ENCODE measurements around the gene RASL12. TPM values are rescaled to one million over a fixed set of nuclear protein-coding genes. Genes with fewer than 3 reads are reported as not detected.
A peak's percentile ranks its signal among the peaks of the same experiment; 100 is the strongest.

Gene RASL12
- total RNA-seq, 8 experiments from 2014 or later: 0.05 to 0.73 (median 0.15) TPM; not detected in 3

GRCh38 chr15:65087873-65088642, 20.3 kb upstream of the RASL12 start:
- Histone ChIP-seq H3K4me3 (no peak overlapping the region), H3K27ac (no peak overlapping the region), H3K4me1 (replicated peaks in 1 of 2) (peaks cover 15% of the 10 kb centered on the region in 2 donors)
- WGBS, 10 experiments: 33 to 91% (median 76%) methylated on average over 2 to 7 of the region's 13 CpGs; no CpG with 5 or more reads in 4 of the 10 experiments
- in situ Hi-C loops (cut with MboI; ENCODE audit: low pct_unique_long_range_greater_than_20kb in 2 of 9, low sequenced_read_pairs in 9 of 9, unreplicated experiment in 9 of 9): no loop called here
- ATAC-seq (replicated peaks in 6 of 8): no peak

- Histone ChIP-seq H3K27ac (no peak overlapping the region), H3K4me1 (replicated peaks in 1 of 2) (peaks cover 21 to 22% of the 10 kb centered on the region in 2 donors), H3K4me3 (no peak overlapping the region)
- WGBS, 10 experiments: 75 to 100% (median 90%) methylated on average over 1 of the region's 3 CpGs; no CpG with 5 or more reads in 6 of the 10 experiments
- ATAC-seq (replicated peaks in 6 of 8): no peak
- in situ Hi-C loops (cut with MboI; ENCODE audit: low pct_unique_long_range_greater_than_20kb in 2 of 9, low sequenced_read_pairs in 9 of 9, unreplicated experiment in 9 of 9): no loop called here
Measured at GRCh38 chr15:65087411-65087810, 19.6 kb upstream of the RASL12 start.

- peaks cover 25 to 28% of the 10 kb centered on the region in 2 donors for H3K4me1 ChIP-seq (replicated peaks in 1 of 2)
- in situ Hi-C loops (cut with MboI; ENCODE audit: low pct_unique_long_range_greater_than_20kb in 2 of 9, low sequenced_read_pairs in 9 of 9, unreplicated experiment in 9 of 9): no loop called here
- WGBS, 10 experiments: 78 to 100% (median 100%) methylated on average over 1 to 3 of the region's 6 CpGs; no CpG with 5 or more reads in 5 of the 10 experiments
- ATAC-seq (replicated peaks in 6 of 8): peak in 5 of 8 experiments; percentile 9 to 57 (median 11)
- no peak overlapping the region for H3K4me3 ChIP-seq
- H3K27ac ChIP-seq: no peak overlapping the region
Measured at GRCh38 chr15:65086680-65087111, 18.9 kb upstream of the RASL12 start.

GRCh38 chr15:65085990-65086679, 18.3 kb upstream of the RASL12 start:
- H3K4me3 ChIP-seq: no peak overlapping the region
- H3K27ac ChIP-seq: no peak overlapping the region
- in situ Hi-C loops (cut with MboI; ENCODE audit: low pct_unique_long_range_greater_than_20kb in 2 of 9, low sequenced_read_pairs in 9 of 9, unreplicated experiment in 9 of 9): no loop called here
- H3K4me1 ChIP-seq (replicated peaks in 1 of 2): peaks cover 25 to 32% of the 10 kb centered on the region in 2 donors
- ATAC-seq (replicated peaks in 6 of 8): peak in 4 of 8 experiments; percentile 13 to 62 (median 50)
- 0 to 100% (median 90%) methylated on average over 1 to 3 of the region's 6 CpGs; no CpG with 5 or more reads in 3 of the 10 experiments for WGBS, 10 experiments

GRCh38 chr15:65085207-65085753, 17.5 kb upstream of the RASL12 start:
- Histone ChIP-seq H3K27ac (no peak overlapping the region), H3K4me3 (no peak overlapping the region), H3K4me1 (replicated peaks in 1 of 2) (peaks cover 25 to 34% of the 10 kb centered on the region in 2 donors)
- in situ Hi-C loops (cut with MboI; ENCODE audit: low pct_unique_long_range_greater_than_20kb in 2 of 9, low sequenced_read_pairs in 9 of 9, unreplicated experiment in 9 of 9): no loop called here
- 54 to 100% (median 80%) methylated on average over 1 to 3 of the region's 8 CpGs; no CpG with 5 or more reads in 5 of the 10 experiments for WGBS, 10 experiments
- peak in 1 of 8 experiments; percentile 16 for ATAC-seq (replicated peaks in 6 of 8)

- Histone ChIP-seq H3K4me3 (no peak overlapping the region), H3K27ac (no peak overlapping the region), H3K4me1 (replicated peaks in 1 of 2) (peaks cover 25 to 34% of the 10 kb centered on the region in 2 donors)
- 60 to 100% (median 95%) methylated on average over 1 to 4 of the region's 7 CpGs; no CpG with 5 or more reads in 4 of the 10 experiments for WGBS, 10 experiments
- in situ Hi-C loops (cut with MboI; ENCODE audit: low pct_unique_long_range_greater_than_20kb in 2 of 9, low sequenced_read_pairs in 9 of 9, unreplicated experiment in 9 of 9): no loop called here
- ATAC-seq (replicated peaks in 6 of 8): no peak
Measured at GRCh38 chr15:65084500-65085206, 16.9 kb upstream of the RASL12 start.

GRCh38 chr15:65083262-65083701, 15.5 kb upstream of the RASL12 start:
- 0 to 83% (median 10%) methylated on average over 1 to 5 of the region's 7 CpGs; no CpG with 5 or more reads in 1 of the 10 experiments for WGBS, 10 experiments

GRCh38 chr15:65082303-65082953, 14.6 kb upstream of the RASL12 start:
- in situ Hi-C loops (cut with MboI; ENCODE audit: low pct_unique_long_range_greater_than_20kb in 2 of 9, low sequenced_read_pairs in 9 of 9, unreplicated experiment in 9 of 9): no loop called here

More at GRCh38 chr15:65083262-65083701, 15.5 kb upstream of the RASL12 start:
- in situ Hi-C loops (cut with MboI; ENCODE audit: low pct_unique_long_range_greater_than_20kb in 2 of 9, low sequenced_read_pairs in 9 of 9, unreplicated experiment in 9 of 9): no loop called here
- ATAC-seq (replicated peaks in 6 of 8): peak in 7 of 8 experiments; percentile 18 to 84 (median 80)
- Histone ChIP-seq H3K4me1 (replicated peaks in 1 of 2) (peaks cover 20 to 34% of the 10 kb centered on the region in 2 donors), H3K27ac (peak overlapping the region in 1 of 2 donors; percentile 0), H3K4me3 (no peak overlapping the region)

GRCh38 chr15:65081758-65082157, 14.0 kb upstream of the RASL12 start:
- no peak for ATAC-seq (replicated peaks in 6 of 8)
- Histone ChIP-seq H3K27ac (no peak overlapping the region), H3K4me1 (replicated peaks in 1 of 2) (peaks cover 20 to 34% of the 10 kb centered on the region in 2 donors), H3K4me3 (no peak overlapping the region)
- in situ Hi-C loops (cut with MboI; ENCODE audit: low pct_unique_long_range_greater_than_20kb in 2 of 9, low sequenced_read_pairs in 9 of 9, unreplicated experiment in 9 of 9): no loop called here
- WGBS, 10 experiments: 60 to 100% (median 81%) methylated on average over 1 to 2 of the region's 5 CpGs; no CpG with 5 or more reads in 4 of the 10 experiments

More at GRCh38 chr15:65082303-65082953, 14.6 kb upstream of the RASL12 start:
- no peak overlapping the region for H3K27ac ChIP-seq
- no peak overlapping the region for H3K4me3 ChIP-seq
- peaks cover 20 to 34% of the 10 kb centered on the region in 2 donors for H3K4me1 ChIP-seq (replicated peaks in 1 of 2)
- peak; percentile 17 to 73 (median 44) for ATAC-seq (replicated peaks in 6 of 8)
- WGBS, 10 experiments: 0 to 43% (median 12%) methylated on average over 1 to 5 of the region's 7 CpGs

- 20 to 100% (median 55%) methylated on average over 1 to 5 of the region's 6 CpGs; no CpG with 5 or more reads in 3 of the 10 experiments for WGBS, 10 experiments
- in situ Hi-C loops (cut with MboI; ENCODE audit: low pct_unique_long_range_greater_than_20kb in 2 of 9, low sequenced_read_pairs in 9 of 9, unreplicated experiment in 9 of 9): no loop called here
- H3K27ac ChIP-seq: no peak overlapping the region
- no peak overlapping the region for H3K4me3 ChIP-seq
- ATAC-seq (replicated peaks in 6 of 8): no peak
- peaks cover 20 to 31% of the 10 kb centered on the region in 2 donors for H3K4me1 ChIP-seq (replicated peaks in 1 of 2)
Measured at GRCh38 chr15:65081270-65081669, 13.5 kb upstream of the RASL12 start.

GRCh38 chr15:65079580-65079979, 11.8 kb upstream of the RASL12 start:
- in situ Hi-C loops (cut with MboI; ENCODE audit: low pct_unique_long_range_greater_than_20kb in 2 of 9, low sequenced_read_pairs in 9 of 9, unreplicated experiment in 9 of 9): no loop called here
- WGBS, 10 experiments: 33 to 80% methylated on average over 1 of the region's 5 CpGs; no CpG with 5 or more reads in 8 of the 10 experiments

GRCh38 chr15:65077981-65078352, 10.2 kb upstream of the RASL12 start:
- in situ Hi-C loops (cut with MboI; ENCODE audit: low pct_unique_long_range_greater_than_20kb in 2 of 9, low sequenced_read_pairs in 9 of 9, unreplicated experiment in 9 of 9): no loop called here
- H3K4me3 ChIP-seq: no peak overlapping the region
- no peak overlapping the region for H3K27ac ChIP-seq
- H3K4me1 ChIP-seq (replicated peaks in 1 of 2): peaks cover 8 to 19% of the 10 kb centered on the region in 2 donors
- 68% methylated on average over 8 of the region's 24 CpGs; no CpG with 5 or more reads in 9 of the 10 experiments for WGBS, 10 experiments
- peak in 3 of 8 experiments; percentile 73 to 83 (median 75) for ATAC-seq (replicated peaks in 6 of 8)

More at GRCh38 chr15:65079580-65079979, 11.8 kb upstream of the RASL12 start:
- H3K4me1 ChIP-seq (replicated peaks in 1 of 2): peaks cover 20 to 28% of the 10 kb centered on the region in 2 donors
- no peak for ATAC-seq (replicated peaks in 6 of 8)
- no peak overlapping the region for H3K4me3 ChIP-seq
- no peak overlapping the region for H3K27ac ChIP-seq
